ENCODE data around the gene SLC39A1. TPM values are rescaled to one million over a fixed set of nuclear protein-coding genes. Genes with fewer than 3 reads are reported as not detected.

SLC39A1 gene
- total and polyA plus RNA-seq, 2 of the 8 experiments (the other 6 are each of a cell fraction or from before 2014, with no cell fraction given), result 238 to 337 TPM

DNA sequence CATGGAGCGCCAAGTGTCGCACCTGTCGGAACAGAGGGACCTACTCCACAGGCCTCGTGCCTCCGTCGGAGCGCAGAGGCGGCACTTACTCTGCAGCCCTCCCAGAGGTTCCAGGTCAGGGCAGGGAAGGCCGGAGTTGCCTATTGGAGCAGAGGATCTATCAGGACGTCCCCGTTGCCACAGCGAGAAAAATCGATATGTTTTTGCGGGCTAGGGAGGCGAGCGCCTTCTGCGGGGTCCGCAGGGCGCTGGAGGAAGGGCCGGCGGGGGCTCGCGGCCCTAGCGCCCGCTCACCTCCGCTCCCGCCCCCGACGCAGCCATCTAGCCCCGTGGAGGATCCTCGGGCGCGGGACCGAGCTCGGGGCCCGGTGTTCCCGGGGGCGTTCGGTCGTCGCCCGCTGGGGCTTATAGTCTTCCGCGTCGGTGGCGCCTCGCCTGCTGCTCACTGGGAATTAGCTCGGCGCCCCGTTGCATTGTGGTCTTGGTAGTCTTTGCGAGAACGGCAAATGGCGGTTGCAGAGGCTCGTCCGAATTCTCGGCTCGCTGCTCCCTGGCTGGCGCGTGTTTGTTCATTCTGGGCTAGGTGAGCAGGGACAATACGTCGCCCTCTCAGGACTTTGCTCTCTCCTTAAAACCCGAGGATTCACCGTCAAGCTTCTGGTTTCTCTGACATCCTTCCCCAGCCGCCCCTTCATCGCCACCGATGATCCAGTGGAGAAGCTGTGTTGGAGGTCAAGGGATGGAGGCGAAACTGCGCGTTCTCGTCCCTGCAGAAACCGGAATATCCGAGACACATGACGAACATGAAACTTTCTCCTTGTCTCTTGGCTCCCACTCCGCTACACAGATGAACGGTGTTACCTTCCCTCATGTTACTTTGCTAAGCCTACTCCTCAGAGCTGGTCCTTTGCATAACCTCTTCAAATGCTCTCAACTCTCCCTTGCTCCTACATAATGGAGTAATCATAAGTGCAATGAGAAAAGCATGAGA lies 14.2 kb upstream of the SLC39A1 start, which contains the start of gene JTB (continued):
- TF ChIP-seq CEBPB (IDR thresholded peaks at IDR 0.05; ENCODE audit: low read depth, low read length), result no peak
- TF ChIP-seq, protein P1, sequence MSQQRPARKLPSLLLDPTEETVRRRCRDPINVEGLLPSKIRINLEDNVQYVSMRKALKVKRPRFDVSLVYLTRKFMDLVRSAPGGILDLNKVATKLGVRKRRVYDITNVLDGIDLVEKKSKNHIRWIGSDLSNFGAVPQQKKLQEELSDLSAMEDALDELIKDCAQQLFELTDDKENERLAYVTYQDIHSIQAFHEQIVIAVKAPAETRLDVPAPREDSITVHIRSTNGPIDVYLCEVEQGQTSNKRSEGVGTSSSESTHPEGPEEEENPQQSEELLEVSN (IDR thresholded peaks at IDR 0.05), result peak; percentile 75; the same call in 1 of the 2 replicates
- TF ChIP-seq BACH1 (IDR thresholded peaks at IDR 0.05; ENCODE audit: low read length), result no peak
- TF ChIP-seq SP2 (IDR thresholded peaks at IDR 0.05; ENCODE audit: low read length), result no peak
- TF ChIP-seq, protein P2, sequence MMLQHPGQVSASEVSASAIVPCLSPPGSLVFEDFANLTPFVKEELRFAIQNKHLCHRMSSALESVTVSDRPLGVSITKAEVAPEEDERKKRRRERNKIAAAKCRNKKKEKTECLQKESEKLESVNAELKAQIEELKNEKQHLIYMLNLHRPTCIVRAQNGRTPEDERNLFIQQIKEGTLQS (IDR thresholded peaks at IDR 0.05; ENCODE audit: insufficient read depth, low read depth, low read length), result no peak
